Stimulated activated naive CD8-positive, alpha-beta T cell treated with anti-CD3 and anti-CD28 coated beads, Interleukin-15, Interleukin-2, amounts not matched to agents 100 ng/mL and 50 ng/mL, for 24 hours (primary cell): ENCODE measurements around the gene PMF1.

Source experiments
- H3K27ac Mint-ChIP-seq: one replicate; pipeline ENCODE4 v1.8.0; 2021; ENCODE audit warnings: mild to moderate bottlenecking, mixed read lengths
- H3K27me3 Mint-ChIP-seq: one replicate; pipeline ENCODE4 v1.8.0; 2021; ENCODE audit warnings: mixed read lengths
- H3K36me3 Mint-ChIP-seq: one replicate; pipeline ENCODE4 v1.8.0; 2021; ENCODE audit warnings: low read depth, mixed read lengths
- H3K4me1 Mint-ChIP-seq: one replicate; pipeline ENCODE4 v1.8.0; 2021; ENCODE audit warnings: low read depth, mixed read lengths
- H3K4me3 Mint-ChIP-seq: one replicate; pipeline ENCODE4 v1.8.0; 2021; ENCODE audit warnings: mild to moderate bottlenecking, mixed read lengths
- H3K9me3 Mint-ChIP-seq: one replicate; pipeline ENCODE4 v1.8.0; 2021; ENCODE audit warnings: mixed read lengths

The PMF1 gene

GRCh38 chr1:156241311-156241811 lies 28.6 kb downstream of the PMF1 start:
- Mint-ChIP-seq H3K4me1 (peaks cover 33% of the 10 kb centered on the region), H3K27me3 (no peaks in the 10 kb centered on the region), H3K36me3 (peaks cover 42% of the 10 kb centered on the region), H3K27ac (peak overlapping the region; percentile 15), H3K4me3 (no peak overlapping the region), H3K9me3 (no peaks in the 10 kb centered on the region)

GRCh38 chr1:156241926-156242325 lies 29.1 kb downstream of the PMF1 start, which contains the start of gene BGLAP:
BGLAP (plus strand) TSS chr1:156242184; CDS start chr1:156242232, 48 bp downstream.
- H3K4me1 Mint-ChIP-seq = peaks cover 33% of the 10 kb centered on the region
- peaks cover 37% of the 10 kb centered on the region for H3K36me3 Mint-ChIP-seq
- no peaks in the 10 kb centered on the region for H3K27me3 Mint-ChIP-seq
- no peaks in the 10 kb centered on the region for H3K9me3 Mint-ChIP-seq
- no peak within 1 kb of the TSS for H3K4me3 Mint-ChIP-seq
- peak within 1 kb of the TSS; percentile 36 for H3K27ac Mint-ChIP-seq

- H3K27ac Mint-ChIP-seq = no peak overlapping the region
- peaks cover 29% of the 10 kb centered on the region for H3K36me3 Mint-ChIP-seq
- H3K4me3 Mint-ChIP-seq = no peak overlapping the region
- H3K4me1 Mint-ChIP-seq = peaks cover 31% of the 10 kb centered on the region
- H3K27me3 Mint-ChIP-seq = no peaks in the 10 kb centered on the region
- H3K9me3 Mint-ChIP-seq = no peaks in the 10 kb centered on the region
Observed at GRCh38 chr1:156242738-156243137, 29.9 kb downstream of the PMF1 start.

GRCh38 chr1:156244126-156244525 lies 31.3 kb downstream of the PMF1 start:
- Mint-ChIP-seq H3K27me3 (no peaks in the 10 kb centered on the region), H3K4me3 (no peak overlapping the region), H3K36me3 (peaks cover 17% of the 10 kb centered on the region), H3K9me3 (no peaks in the 10 kb centered on the region), H3K27ac (no peak overlapping the region), H3K4me1 (peaks cover 20% of the 10 kb centered on the region)

GRCh38 chr1:156244712-156245111 lies 31.9 kb downstream of the PMF1 start:
- Mint-ChIP-seq H3K27me3 (no peaks in the 10 kb centered on the region), H3K27ac (peak overlapping the region; percentile 74), H3K9me3 (no peaks in the 10 kb centered on the region), H3K4me1 (peaks cover 20% of the 10 kb centered on the region), H3K4me3 (no peak overlapping the region), H3K36me3 (peaks cover 14% of the 10 kb centered on the region)

GRCh38 chr1:156245451-156246232 lies 32.8 kb downstream of the PMF1 start:
- peaks cover 20% of the 10 kb centered on the region for H3K4me1 Mint-ChIP-seq
- H3K4me3 Mint-ChIP-seq = peak overlapping the region; percentile 75
- H3K9me3 Mint-ChIP-seq = no peaks in the 10 kb centered on the region
- no peaks in the 10 kb centered on the region for H3K27me3 Mint-ChIP-seq
- H3K27ac Mint-ChIP-seq = peak overlapping the region; percentile 74
- H3K36me3 Mint-ChIP-seq = peaks cover 15% of the 10 kb centered on the region

GRCh38 chr1:156246241-156246780 lies 33.5 kb downstream of the PMF1 start:
- H3K27me3 Mint-ChIP-seq = no peaks in the 10 kb centered on the region
- peak overlapping the region; percentile 19 for H3K4me3 Mint-ChIP-seq
- peaks cover 20% of the 10 kb centered on the region for H3K4me1 Mint-ChIP-seq
- no peaks in the 10 kb centered on the region for H3K9me3 Mint-ChIP-seq
- peaks cover 11% of the 10 kb centered on the region for H3K36me3 Mint-ChIP-seq
- H3K27ac Mint-ChIP-seq = peak overlapping the region; percentile 6

- Mint-ChIP-seq H3K4me3 (no peak overlapping the region), H3K36me3 (peaks cover 11% of the 10 kb centered on the region), H3K9me3 (no peaks in the 10 kb centered on the region), H3K27me3 (no peaks in the 10 kb centered on the region), H3K4me1 (peaks cover 20% of the 10 kb centered on the region), H3K27ac (no peak overlapping the region)
Observed at GRCh38 chr1:156246781-156247459, 34.1 kb downstream of the PMF1 start.

GRCh38 chr1:156247460-156248322 lies 34.9 kb downstream of the PMF1 start, which contains the start of gene PAQR6:
PAQR6 (minus strand) TSS chr1:156248056; CDS start chr1:156246731, 1,325 bp downstream.
- Mint-ChIP-seq H3K36me3 (peaks cover 19% of the 10 kb centered on the region), H3K27me3 (no peaks in the 10 kb centered on the region), H3K9me3 (no peaks in the 10 kb centered on the region), H3K4me1 (peaks cover 20% of the 10 kb centered on the region), H3K4me3 (no peak within 1 kb of the TSS), H3K27ac (peak within 1 kb of the TSS; percentile 36)

- Mint-ChIP-seq H3K27me3 (no peaks in the 10 kb centered on the region), H3K27ac (no peak overlapping the region), H3K4me3 (no peak overlapping the region)
Observed at GRCh38 chr1:156248323-156248683, 35.5 kb downstream of the PMF1 start.

GRCh38 chr1:156249593-156249992 lies 36.8 kb downstream of the PMF1 start:
- H3K4me1 Mint-ChIP-seq = peaks cover 19% of the 10 kb centered on the region
- no peak overlapping the region for H3K4me3 Mint-ChIP-seq
- H3K36me3 Mint-ChIP-seq = peaks cover 35% of the 10 kb centered on the region
- H3K27me3 Mint-ChIP-seq = no peaks in the 10 kb centered on the region
- no peaks in the 10 kb centered on the region for H3K9me3 Mint-ChIP-seq
- no peak overlapping the region for H3K27ac Mint-ChIP-seq

More at GRCh38 chr1:156248323-156248683, 35.5 kb downstream of the PMF1 start:
- Mint-ChIP-seq H3K36me3 (peaks cover 25% of the 10 kb centered on the region), H3K4me1 (peaks cover 20% of the 10 kb centered on the region), H3K9me3 (no peaks in the 10 kb centered on the region)

GRCh38 chr1:156251527-156251926 lies 38.7 kb downstream of the PMF1 start:
- no peak overlapping the region for H3K27ac Mint-ChIP-seq
- no peaks in the 10 kb centered on the region for H3K9me3 Mint-ChIP-seq
- H3K4me1 Mint-ChIP-seq = no peaks in the 10 kb centered on the region
- H3K27me3 Mint-ChIP-seq = no peaks in the 10 kb centered on the region
- H3K36me3 Mint-ChIP-seq = peaks cover 45% of the 10 kb centered on the region
- H3K4me3 Mint-ChIP-seq = no peak overlapping the region

GRCh38 chr1:156253634-156254033 lies 40.8 kb downstream of the PMF1 start:
- Mint-ChIP-seq H3K4me3 (no peak overlapping the region), H3K27me3 (no peaks in the 10 kb centered on the region), H3K4me1 (no peaks in the 10 kb centered on the region), H3K9me3 (no peaks in the 10 kb centered on the region), H3K36me3 (peaks cover 62% of the 10 kb centered on the region), H3K27ac (peak overlapping the region; percentile 76)

- Mint-ChIP-seq H3K27me3 (no peaks in the 10 kb centered on the region), H3K4me3 (no peak overlapping the region), H3K27ac (peak overlapping the region; percentile 31), H3K36me3 (peaks cover 71% of the 10 kb centered on the region), H3K9me3 (no peaks in the 10 kb centered on the region), H3K4me1 (peaks cover 3% of the 10 kb centered on the region)
Observed at GRCh38 chr1:156257711-156258110, 44.9 kb downstream of the PMF1 start.
